Trophoblast cell (in vitro differentiated cells and primary cell): ENCODE results near the gene ABL1.

Experiments
- DNase-seq, 2 donors: peaks; one replicate each; pipeline ENCODE4 v3.0.0-alpha.2; 2016
- H2AFZ ChIP-seq: 2 replicates; pipeline ENCODE4 v1.6.1; 2013; ENCODE audit warnings: low read length, moderate library complexity, mild to moderate bottlenecking; ENCODE audit not compliant: insufficient read depth, poor library complexity
- H2AK5ac ChIP-seq: 2 replicates; pipeline ENCODE4 v1.6.1; 2013; ENCODE audit warnings: mild to moderate bottlenecking, low read length
- H2BK120ac ChIP-seq: 2 replicates; pipeline ENCODE4 v1.6.1; 2013; ENCODE audit warnings: low read length, mild to moderate bottlenecking, moderate library complexity; ENCODE audit not compliant: insufficient read depth, poor library complexity
- H2BK12ac ChIP-seq: 2 replicates; pipeline ENCODE4 v1.6.1; 2013; ENCODE audit warnings: mild to moderate bottlenecking, low read length, moderate library complexity
- H2BK5ac ChIP-seq: 2 replicates; pipeline ENCODE4 v1.6.1; 2013; ENCODE audit warnings: low read length, low read depth, moderate library complexity, mild to moderate bottlenecking; ENCODE audit not compliant: poor library complexity
- H3K14ac ChIP-seq: 2 replicates; pipeline ENCODE4 v1.6.1; 2013; ENCODE audit warnings: mild to moderate bottlenecking, low read length
- H3K18ac ChIP-seq: 2 replicates; pipeline ENCODE4 v1.6.1; 2013; ENCODE audit warnings: mild to moderate bottlenecking, low read length
- H3K23ac ChIP-seq: 2 replicates; pipeline ENCODE4 v1.6.1; 2013; ENCODE audit warnings: low read length
- H3K27ac ChIP-seq: 2 replicates; pipeline ENCODE4 v1.5.1; 2013; ENCODE audit warnings: low read depth, mild to moderate bottlenecking, inconsistent platforms, low read length, moderate library complexity
- H3K27me3 ChIP-seq: 2 replicates; pipeline ENCODE4 v1.6.1; 2013; ENCODE audit warnings: inconsistent platforms, mild to moderate bottlenecking, low read length, moderate library complexity; ENCODE audit not compliant: insufficient read depth
- H3K36me3 ChIP-seq, 2 experiments: 1 replicate in 1 of 2; 2 replicates in 1 of 2; pipeline ENCODE4 v1.6.1; 2013; ENCODE audit warnings: low read length in 2 of 2, mild to moderate bottlenecking in 2 of 2, moderate library complexity in 1 of 2; ENCODE audit not compliant: insufficient read depth in 2 of 2, control insufficient read depth in 1 of 2
- H3K4ac ChIP-seq: 2 replicates; pipeline ENCODE4 v1.6.1; 2013; ENCODE audit warnings: low read depth, mild to moderate bottlenecking, low read length, moderate library complexity
- H3K4me1 ChIP-seq, 2 experiments: 1 replicate in 1 of 2; 2 replicates in 1 of 2; pipeline ENCODE4 v1.6.1; 2013; ENCODE audit warnings: low read length in 2 of 2, mild to moderate bottlenecking in 2 of 2, moderate library complexity in 1 of 2; ENCODE audit not compliant: insufficient read depth in 2 of 2, control insufficient read depth in 1 of 2
- H3K4me2 ChIP-seq: 2 replicates; pipeline ENCODE4 v1.6.1; 2013; ENCODE audit warnings: inconsistent platforms, mild to moderate bottlenecking, low read length, moderate library complexity
- H3K4me3 ChIP-seq: 2 replicates; pipeline ENCODE4 v1.5.1; 2013; ENCODE audit warnings: mild to moderate bottlenecking, low read depth, low read length, inconsistent platforms
- H3K79me1 ChIP-seq: one replicate; pipeline ENCODE4 v1.6.1; 2013; ENCODE audit warnings: low read length
- H3K79me2 ChIP-seq: 2 replicates; pipeline ENCODE4 v1.6.1; 2013; ENCODE audit warnings: low read length, mild to moderate bottlenecking; ENCODE audit not compliant: control insufficient read depth, insufficient read depth, poor library complexity
- H3K9ac ChIP-seq: 2 replicates; pipeline ENCODE4 v1.6.1; 2013; ENCODE audit warnings: mild to moderate bottlenecking, low read length
- H3K9me3 ChIP-seq: 2 replicates; pipeline ENCODE4 v1.6.1; 2013; ENCODE audit warnings: low read depth, mild to moderate bottlenecking, control low read depth, inconsistent platforms, low read length; ENCODE audit not compliant: insufficient read depth
- H4K12ac ChIP-seq: 2 replicates; pipeline ENCODE4 v1.6.1; 2013; ENCODE audit warnings: low read depth, mild to moderate bottlenecking, low read length, moderate library complexity
- H4K8ac ChIP-seq: 2 replicates; pipeline ENCODE4 v1.6.1; 2013; ENCODE audit warnings: low read depth, mild to moderate bottlenecking, low read length, moderate library complexity
- H4K91ac ChIP-seq: one replicate; pipeline ENCODE4 v1.6.1; 2013; ENCODE audit warnings: low read depth, mild to moderate bottlenecking, low read length, moderate library complexity
- WGBS: extraction: QIAGEN DNeasy Blood & Tissue Kit; methylation state at CpG from one replicate; pipeline ENCODE4 v1.1.7; 2013; ENCODE audit warnings: missing lambda C conversion rate; ENCODE audit not compliant: insufficient read length, insufficient coverage; ENCODE audit errors: extremely low coverage; 5-methylcytosine and 5-hydroxymethylcytosine counted together

Gene ABL1

DNA sequence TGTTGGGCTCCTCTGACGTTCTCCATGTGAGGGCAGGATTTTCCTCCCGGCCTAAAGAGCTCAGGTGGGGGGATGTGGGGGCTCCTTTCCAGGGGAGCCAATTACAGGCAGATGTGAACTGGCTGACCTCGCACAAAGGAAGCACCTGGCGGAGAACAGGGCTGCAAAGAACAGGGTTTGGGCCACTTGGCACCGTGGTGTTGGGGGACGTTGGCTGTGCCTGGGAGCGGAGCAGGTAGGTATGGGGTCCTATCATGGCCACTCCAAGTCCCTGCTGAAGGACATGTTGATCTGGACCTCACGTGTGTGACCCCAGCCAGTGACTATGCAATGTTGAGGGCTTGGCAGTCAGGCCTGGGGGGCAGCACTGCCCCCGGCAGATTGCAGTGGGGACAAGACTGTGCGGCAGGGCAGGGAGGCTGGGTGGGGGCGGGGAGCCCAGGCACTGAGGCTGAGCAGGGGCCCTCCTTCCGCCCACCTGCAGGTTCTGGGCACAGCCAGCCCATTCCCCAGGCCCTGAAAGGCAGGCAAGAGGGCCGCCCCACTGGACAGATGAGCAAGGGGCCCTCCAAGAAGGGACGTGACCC is 84.6 kb downstream of the ABL1 start:
- no peak for DNase-seq
- Histone ChIP-seq H3K79me1 (no peaks in the 10 kb centered on the region), H4K91ac (no peak overlapping the region), H3K4me1 (peaks cover 0 to 3% of the 10 kb centered on the region in 2 experiments), H3K14ac (no peak overlapping the region), H3K4me3 (no peak overlapping the region), H3K9me3 (no peaks in the 10 kb centered on the region), H3K23ac (no peak overlapping the region), H4K8ac (no peak overlapping the region), H3K27ac (no peak overlapping the region), H4K12ac (no peak overlapping the region), H3K18ac (no peak overlapping the region), H3K9ac (no peak overlapping the region), H2BK120ac (no peak overlapping the region), H2BK5ac (no peak overlapping the region), H3K27me3 (no peaks in the 10 kb centered on the region), H3K4me2 (no peak overlapping the region), H3K4ac (no peak overlapping the region), H2AK5ac (no peak overlapping the region), H3K79me2 (no peaks in the 10 kb centered on the region), H3K36me3 (no peaks in the 10 kb centered on the region), H2AFZ (no peak overlapping the region), H2BK12ac (no peak overlapping the region)
- WGBS, result no CpG with 5 or more reads among the region's 14 CpGs

DNA sequence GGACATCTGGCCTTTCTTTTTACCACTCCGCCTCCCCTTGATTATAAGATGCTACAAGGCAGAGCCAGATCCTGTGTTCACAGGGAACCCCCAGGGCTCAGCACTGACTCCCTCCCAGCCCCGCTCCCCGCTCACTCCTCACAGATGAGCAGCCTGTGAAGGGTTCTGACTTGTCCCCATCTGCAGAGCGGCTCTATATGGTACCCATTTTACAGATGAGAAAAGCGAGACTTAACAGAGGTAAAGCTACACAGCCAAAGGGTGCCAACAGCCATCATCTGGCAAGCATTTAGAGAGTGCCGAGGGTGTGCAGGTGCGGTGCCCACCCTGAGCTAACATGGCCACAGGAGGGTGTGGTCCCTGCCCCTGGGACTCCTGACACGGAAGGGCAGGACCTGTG is 85.2 kb downstream of the ABL1 start:
- Histone ChIP-seq H2BK120ac (no peak overlapping the region), H3K14ac (no peak overlapping the region), H3K36me3 (no peaks in the 10 kb centered on the region), H3K79me1 (no peaks in the 10 kb centered on the region), H3K27me3 (no peaks in the 10 kb centered on the region), H3K18ac (no peak overlapping the region), H3K23ac (no peak overlapping the region), H3K9ac (no peak overlapping the region), H3K9me3 (no peaks in the 10 kb centered on the region), H3K4ac (no peak overlapping the region), H3K79me2 (no peaks in the 10 kb centered on the region), H2AK5ac (no peak overlapping the region), H3K4me3 (no peak overlapping the region), H4K12ac (no peak overlapping the region), H4K8ac (no peak overlapping the region), H3K27ac (no peak overlapping the region), H2AFZ (no peak overlapping the region), H2BK12ac (no peak overlapping the region), H4K91ac (no peak overlapping the region), H3K4me1 (peaks cover 0 to 3% of the 10 kb centered on the region in 2 experiments), H3K4me2 (no peak overlapping the region), H2BK5ac (no peak overlapping the region)
- WGBS, result no CpG with 5 or more reads among the region's 8 CpGs
- DNase-seq, result no peak

DNA sequence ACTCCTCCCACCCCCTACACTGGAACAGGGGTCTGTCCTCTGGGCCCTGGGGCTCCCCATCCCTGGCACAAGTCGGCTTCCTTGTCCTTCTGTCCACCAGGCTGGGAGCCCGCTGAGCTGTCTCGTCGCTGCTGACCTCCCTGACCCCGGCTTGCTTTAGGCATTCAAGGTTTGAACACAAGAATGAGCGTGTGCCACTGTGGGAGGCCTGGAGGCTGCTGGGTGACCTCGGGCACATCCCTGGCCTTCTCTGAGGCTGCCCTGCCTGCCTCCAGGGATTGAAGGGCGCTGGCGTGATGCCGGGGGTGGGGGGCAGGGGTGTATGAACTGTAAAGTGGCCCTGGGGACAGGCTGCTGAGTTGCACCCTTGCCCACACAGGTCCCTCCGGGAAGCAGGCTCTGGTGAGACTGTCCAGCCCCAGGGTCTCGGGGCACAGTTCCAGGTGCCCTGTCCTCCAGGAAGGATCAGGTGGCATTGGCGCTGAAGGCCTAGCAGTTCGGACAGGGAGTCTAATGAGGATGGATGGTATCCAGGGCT is 85.8 kb downstream of the ABL1 start:
- H3K79me1 ChIP-seq, result no peaks in the 10 kb centered on the region
- H3K79me2 ChIP-seq, result no peaks in the 10 kb centered on the region
- no peak overlapping the region for H3K4me3 ChIP-seq
- no peak overlapping the region for H3K9ac ChIP-seq
- no peaks in the 10 kb centered on the region for H3K36me3 ChIP-seq
- WGBS, result no CpG with 5 or more reads among the region's 14 CpGs
- H2AFZ ChIP-seq, result no peak overlapping the region
- no peak overlapping the region for H3K18ac ChIP-seq
- H3K27me3 ChIP-seq, result no peaks in the 10 kb centered on the region
- H3K23ac ChIP-seq, result no peak overlapping the region
- H3K4me2 ChIP-seq, result no peak overlapping the region
- no peak overlapping the region for H2BK5ac ChIP-seq
- no peak overlapping the region for H2AK5ac ChIP-seq
- no peak overlapping the region for H3K27ac ChIP-seq
- no peak overlapping the region for H4K12ac ChIP-seq
- no peak overlapping the region for H3K4ac ChIP-seq
- no peak overlapping the region for H4K8ac ChIP-seq
- H3K14ac ChIP-seq, result no peak overlapping the region
- no peak overlapping the region for H2BK12ac ChIP-seq
- no peak overlapping the region for H2BK120ac ChIP-seq
- peaks cover 0 to 3% of the 10 kb centered on the region in 2 experiments for H3K4me1 ChIP-seq
- no peaks in the 10 kb centered on the region for H3K9me3 ChIP-seq
- DNase-seq, result no peak
- H4K91ac ChIP-seq, result no peak overlapping the region

DNA sequence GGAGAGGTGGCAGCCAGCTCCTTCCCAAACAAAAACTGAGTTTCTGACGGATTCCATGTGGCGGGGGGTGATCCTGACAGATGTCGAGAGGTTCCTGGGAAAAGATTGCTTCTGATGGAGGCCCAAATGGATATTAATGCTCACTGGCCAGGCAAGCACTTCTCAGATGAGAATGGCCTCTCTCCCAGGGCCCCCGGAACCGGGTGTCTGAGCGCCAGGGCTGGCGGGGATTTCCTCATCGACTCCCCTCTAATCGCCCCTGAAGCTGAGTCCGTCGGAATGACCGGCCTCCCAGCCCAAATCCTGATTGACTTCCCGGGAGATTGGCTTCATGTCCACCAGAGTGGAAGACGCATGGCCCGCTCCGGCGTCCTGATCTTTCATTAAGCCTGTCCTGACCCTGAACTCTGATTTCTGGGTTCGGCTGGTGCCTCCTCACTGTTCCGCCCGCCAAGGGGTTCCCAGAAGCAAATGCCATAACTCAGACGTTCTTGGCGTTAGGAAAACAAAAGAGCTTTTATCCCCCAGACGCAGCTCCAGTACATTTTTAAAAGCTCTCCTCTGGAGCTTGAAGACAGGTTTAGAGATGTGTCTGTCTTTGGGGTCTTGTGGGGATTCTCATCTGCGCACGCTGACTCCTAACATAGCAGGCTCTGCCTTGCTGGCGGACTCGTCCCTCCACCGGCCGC is 86.4 kb downstream of the ABL1 start:
- no peaks in the 10 kb centered on the region for H3K9me3 ChIP-seq
- no peaks in the 10 kb centered on the region for H3K36me3 ChIP-seq
- H3K4me3 ChIP-seq, result no peak overlapping the region
- no peak overlapping the region for H2BK5ac ChIP-seq
- no peak overlapping the region for H2AFZ ChIP-seq
- no CpG with 5 or more reads among the region's 29 CpGs for WGBS
- H2AK5ac ChIP-seq, result no peak overlapping the region
- H2BK120ac ChIP-seq, result no peak overlapping the region
- no peaks in the 10 kb centered on the region for H3K27me3 ChIP-seq
- no peak overlapping the region for H3K14ac ChIP-seq
- no peak overlapping the region for H3K4ac ChIP-seq
- H3K27ac ChIP-seq, result no peak overlapping the region
- no peaks in the 10 kb centered on the region for H3K79me2 ChIP-seq
- H4K91ac ChIP-seq, result no peak overlapping the region
- H2BK12ac ChIP-seq, result no peak overlapping the region
- no peak for DNase-seq
- H3K23ac ChIP-seq, result no peak overlapping the region
- no peak overlapping the region for H3K18ac ChIP-seq
- peaks cover 0 to 3% of the 10 kb centered on the region in 2 experiments for H3K4me1 ChIP-seq
- H4K8ac ChIP-seq, result no peak overlapping the region
- no peak overlapping the region for H3K9ac ChIP-seq
- H4K12ac ChIP-seq, result no peak overlapping the region
- H3K4me2 ChIP-seq, result no peak overlapping the region
- no peaks in the 10 kb centered on the region for H3K79me1 ChIP-seq
